ENCODE data around the gene ANO1.

DNA sequence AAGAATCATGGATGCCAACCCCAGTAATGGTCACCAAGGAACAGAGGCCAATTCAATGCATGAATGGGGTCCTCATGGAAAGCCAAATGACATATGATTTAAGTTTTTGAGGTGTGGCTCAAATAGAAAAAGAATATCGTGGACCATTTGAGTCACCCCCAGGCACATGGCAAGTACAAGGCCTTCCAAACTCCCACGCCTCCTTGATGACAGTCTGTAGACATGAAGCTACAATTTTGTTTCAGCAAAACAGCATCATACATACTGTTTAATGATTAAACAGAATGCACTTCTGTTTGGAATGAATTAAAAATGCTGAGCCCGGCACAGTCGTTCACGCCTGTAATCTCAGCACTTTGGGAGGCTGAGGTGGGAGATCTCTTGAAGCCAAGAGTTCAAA, 132.4 kb downstream of the ANO1 start:
- TF ChIP-seq CTCF (IDR thresholded peaks at IDR 0.05), result no peak
- TF ChIP-seq POLR2AphosphoS5 (IDR thresholded peaks at IDR 0.05), result no peak
- no peak for TF ChIP-seq EP300 (IDR thresholded peaks at IDR 0.05)
- TF ChIP-seq POLR2A (IDR thresholded peaks at IDR 0.05), result no peak
